ENCODE data around the gene CCT4.

Gene CCT4

DNA sequence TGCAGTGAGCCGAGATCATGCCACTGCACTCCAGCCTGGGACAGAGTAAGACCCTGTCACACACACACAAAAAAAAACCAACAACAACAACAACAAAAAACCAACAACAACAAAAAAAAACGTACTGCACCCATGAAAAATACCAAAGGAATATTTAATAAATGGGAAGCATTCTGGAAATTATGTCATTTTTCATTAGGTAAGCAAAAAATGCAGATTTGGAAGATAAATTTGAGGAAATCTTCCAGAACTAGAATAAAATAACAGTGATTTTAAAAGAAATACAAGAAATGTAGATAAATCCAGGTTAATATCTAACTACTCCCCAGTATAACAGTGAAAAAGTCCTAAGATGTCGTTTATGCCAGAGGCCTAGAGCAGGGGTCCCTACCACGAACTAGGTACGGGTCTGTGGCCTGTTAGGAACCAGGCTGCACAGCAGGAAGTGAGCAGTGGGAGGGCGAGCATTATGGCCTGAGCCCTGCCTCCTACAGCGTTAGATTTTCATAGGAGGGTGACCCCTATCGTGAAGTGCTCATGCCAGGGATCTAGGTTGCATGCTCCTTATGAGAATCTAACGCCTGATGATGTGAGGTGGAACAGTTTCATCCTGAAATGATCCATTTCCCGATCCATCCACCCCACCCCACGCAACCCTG is 56.1 kb downstream of the CCT4 start:
- peak in 1 of 42 donors; percentile 19 for DNase-seq
- intact Hi-C loops (cut with DNase I): no loop called here

DNA sequence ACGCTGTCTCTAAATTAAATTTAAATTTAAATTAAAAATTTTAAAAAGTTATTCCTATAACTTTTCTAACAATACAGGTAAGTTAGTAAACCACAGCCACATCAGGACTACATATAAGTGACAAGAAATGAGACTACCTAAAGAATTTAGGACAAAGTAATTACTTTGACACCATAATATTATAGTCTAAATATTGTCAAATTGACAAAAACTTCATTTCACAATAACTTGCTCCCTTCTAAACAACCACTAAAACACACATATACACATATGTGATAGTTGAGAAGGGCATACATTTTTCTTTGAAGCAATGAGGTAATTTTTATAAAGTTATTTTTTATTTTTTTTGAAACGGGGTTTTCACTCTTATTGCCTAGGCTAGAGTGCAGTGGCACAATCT is 66.2 kb downstream of the CCT4 start:
- intact Hi-C loops (cut with DNase I): no loop called here
- no peak for DNase-seq

Measured in head of caudate nucleus (tissue), 42 donors.